ENCODE results near the gene G3BP2. TPM values are rescaled to one million over a fixed set of nuclear protein-coding genes. Genes with fewer than 3 reads are reported as not detected.

G3BP2 gene
- total and polyA plus RNA-seq, 2 of the 13 experiments (the other 11 are each of a cell fraction or from before 2014, with no cell fraction given), result 51.7 to 179 TPM

DNA sequence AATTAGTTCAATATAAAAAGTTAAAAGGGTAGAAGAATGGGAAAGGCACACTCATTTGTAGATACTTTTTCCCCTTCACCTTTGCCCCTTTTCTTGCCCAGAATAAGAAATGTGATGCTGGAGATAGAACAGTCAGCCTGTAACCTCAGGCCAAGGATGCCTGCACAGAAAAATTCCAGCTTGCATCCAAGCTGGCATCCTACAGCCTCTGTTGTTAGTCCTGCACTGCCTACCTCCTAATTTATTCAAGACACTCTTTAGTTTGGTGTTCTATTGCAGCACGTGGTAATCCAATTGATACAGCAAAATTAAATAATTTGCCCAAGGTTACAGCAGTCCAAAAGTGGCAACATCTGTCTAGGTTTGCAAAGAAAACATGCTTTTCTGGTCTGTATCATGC is 41.5 kb upstream of the G3BP2 start:
- no peaks in the 10 kb centered on the region for H3K27me3 ChIP-seq (ENCODE audit: control insufficient read depth in 1 of 2, insufficient read depth in 2 of 2, low read length in 2 of 2)
- no peak for TF ChIP-seq ZNF180 (CRISPR knock-in tag; IDR thresholded peaks at IDR 0.05; ENCODE audit: borderline replicate concordance, low read depth)
- no peak for TF ChIP-seq NBN (conservative IDR thresholded peaks at IDR 0.05)
- no peak for TF ChIP-seq MYC (CRISPR knock-in tag; IDR thresholded peaks at IDR 0.05; ENCODE audit: borderline replicate concordance)
- in situ Hi-C loops (cut with HindIII; ENCODE audit: extremely low pct_ligation_motif_present, low pct_unique_long_range_greater_than_20kb) (no loop called here), intact Hi-C loops (cut with micrococcal nuclease; ENCODE audit: unreplicated experiment) (no loop called here)
- H3K79me2 ChIP-seq (ENCODE audit: insufficient read depth, low read length), result no peaks in the 10 kb centered on the region
- H3K27ac ChIP-seq (ENCODE audit: extremely low read length, insufficient read depth, low read length), result no peak overlapping the region
- ATAC-seq (no peak), DNase-seq (ENCODE audit: low spot score) (no peak), FAIRE-seq (no peak)
- no peak overlapping the region for H3K4me2 ChIP-seq (ENCODE audit: low read depth, low read length)
- no peaks in the 10 kb centered on the region for H3K9me3 ChIP-seq (ENCODE audit: low read length)
- H3K36me3 ChIP-seq (replicated peaks in 1 of 2; ENCODE audit: control insufficient read depth in 1 of 2, insufficient read depth in 2 of 2, low read length in 2 of 2), result peaks cover 0 to 4% of the 10 kb centered on the region in 2 experiments; a peak in 2 of 5 replicates
- POLR2A ChIA-PET, result interaction anchor here (5.1 kb wide), 1 partner anchor 9 kb away, joined by 29 read pairs; the partner anchor contains the start of gene USO1
- H3K9ac ChIP-seq (ENCODE audit: insufficient read depth, low read depth, low read length), result no peak overlapping the region
- CTCF ChIA-PET (ENCODE audit: low intra/inter-chr PET ratio, low total read pairs), result no interaction called here
- H2AFZ ChIP-seq (ENCODE audit: low read length), result no peak overlapping the region
- BruUV-seq (replicated peaks), result no TSS peak
- H4K20me1 ChIP-seq (ENCODE audit: insufficient read depth, low read length), result no peaks in the 10 kb centered on the region
- WGBS (ENCODE audit: low lambda C conversion rate), result 100% methylated on average over 1 of the region's 1 CpG
- H3K4me3 ChIP-seq (replicated peaks in 1 of 3; ENCODE audit: insufficient read depth in 1 of 3, low read depth in 2 of 3, low read length in 3 of 3), result no peak overlapping the region
- H3K4me1 ChIP-seq (ENCODE audit: insufficient read depth, low read length), result peaks cover 8% of the 10 kb centered on the region; the same call in 1 of the 2 replicates

DNA sequence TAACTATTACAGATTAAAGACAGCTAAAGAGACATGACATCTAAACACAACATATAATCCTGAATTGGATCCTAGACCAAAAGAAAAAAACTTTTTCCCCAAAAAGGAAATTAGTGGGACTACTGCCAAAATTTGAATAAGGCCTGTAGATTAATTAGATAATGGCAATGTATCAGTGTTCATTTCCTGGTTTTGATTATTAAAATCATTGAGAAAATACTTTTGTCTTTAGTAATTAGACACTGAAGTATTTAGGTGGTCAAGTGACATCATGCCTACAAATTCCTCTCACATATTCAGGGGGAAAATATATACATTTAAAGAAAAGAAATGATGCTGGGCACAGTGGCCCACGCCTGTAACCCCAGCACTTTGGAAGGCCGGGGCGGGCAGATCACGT is 40.8 kb upstream of the G3BP2 start:
- H3K9ac ChIP-seq (ENCODE audit: insufficient read depth, low read depth, low read length), result no peak overlapping the region
- no peaks in the 10 kb centered on the region for H3K9me3 ChIP-seq (ENCODE audit: low read length)
- FAIRE-seq (no peak), ATAC-seq (no peak), DNase-seq (ENCODE audit: low spot score) (no peak)
- peaks cover 0 to 4% of the 10 kb centered on the region in 2 experiments; a peak in 1 of 5 replicates for H3K36me3 ChIP-seq (replicated peaks in 1 of 2; ENCODE audit: control insufficient read depth in 1 of 2, insufficient read depth in 2 of 2, low read length in 2 of 2)
- H3K79me2 ChIP-seq (ENCODE audit: insufficient read depth, low read length), result no peaks in the 10 kb centered on the region
- in situ Hi-C loops (cut with HindIII; ENCODE audit: extremely low pct_ligation_motif_present, low pct_unique_long_range_greater_than_20kb), result no loop called here
- BruUV-seq (replicated peaks), result no TSS peak
- TF ChIP-seq ONECUT2 (CRISPR knock-in tag; IDR thresholded peaks at IDR 0.05), result no peak
- no peak for TF ChIP-seq PRMT3 (CRISPR knock-in tag; IDR thresholded peaks at IDR 0.05; ENCODE audit: borderline replicate concordance, low read depth)
- H3K4me3 ChIP-seq (replicated peaks in 1 of 3; ENCODE audit: insufficient read depth in 1 of 3, low read depth in 2 of 3, low read length in 3 of 3), result no peak overlapping the region
- intact Hi-C loops (cut with micrococcal nuclease; ENCODE audit: unreplicated experiment), result no loop called here
- POLR2A ChIA-PET, result interaction anchor here (5.1 kb wide), 1 partner anchor 10 kb away, joined by 29 read pairs; the partner anchor contains the start of gene USO1
- H3K4me2 ChIP-seq (ENCODE audit: low read depth, low read length), result no peak overlapping the region
- H3K27me3 ChIP-seq (ENCODE audit: control insufficient read depth in 1 of 2, insufficient read depth in 2 of 2, low read length in 2 of 2), result no peaks in the 10 kb centered on the region
- H3K27ac ChIP-seq (ENCODE audit: extremely low read length, insufficient read depth, low read length), result no peak overlapping the region
- 96% methylated on average over 4 of the region's 4 CpGs for WGBS (ENCODE audit: low lambda C conversion rate)
- H4K20me1 ChIP-seq (ENCODE audit: insufficient read depth, low read length), result no peaks in the 10 kb centered on the region
- H3K4me1 ChIP-seq (ENCODE audit: insufficient read depth, low read length), result peaks cover 8% of the 10 kb centered on the region; the same call in 1 of the 2 replicates
- CTCF ChIA-PET (ENCODE audit: low intra/inter-chr PET ratio, low total read pairs), result no interaction called here
- H2AFZ ChIP-seq (ENCODE audit: low read length), result no peak overlapping the region

Data from HepG2 (cell line).